Activated CD8-positive, alpha-beta memory T cell treated with anti-CD3 and anti-CD28 coated beads, Interleukin-2, amount 50 U/mL, for 1 hour (primary cell): Measurements from ENCODE around the gene MAP3K21.

Experiments
- DNase-seq: peaks from one replicate; pipeline ENCODE4 v3.0.0-alpha.2; 2020; ENCODE audit errors: extremely low read depth

The MAP3K21 gene

GRCh38 chr1:233389169-233389568 is 61.6 kb downstream of the MAP3K21 start:
- no peak for DNase-seq

- no peak for DNase-seq
Observed at GRCh38 chr1:233389893-233390292, 62.4 kb downstream of the MAP3K21 start.

- no peak for DNase-seq
Observed at GRCh38 chr1:233390842-233391737, 63.6 kb downstream of the MAP3K21 start.

GRCh38 chr1:233393084-233393840 is 65.7 kb downstream of the MAP3K21 start:
- no peak for DNase-seq

GRCh38 chr1:233393926-233394680 is 66.6 kb downstream of the MAP3K21 start:
- no peak for DNase-seq

GRCh38 chr1:233394860-233395717 is 67.6 kb downstream of the MAP3K21 start:
- no peak for DNase-seq

- DNase-seq, result no peak
Observed at GRCh38 chr1:233395863-233396646, 68.5 kb downstream of the MAP3K21 start.

- no peak for DNase-seq
Observed at GRCh38 chr1:233406339-233406960, 78.9 kb downstream of the MAP3K21 start.

- no peak for DNase-seq
Observed at GRCh38 chr1:233406994-233407631, 79.6 kb downstream of the MAP3K21 start.

- no peak for DNase-seq
Observed at GRCh38 chr1:233409540-233409939, 82.0 kb downstream of the MAP3K21 start.

GRCh38 chr1:233410906-233411305 is 83.4 kb downstream of the MAP3K21 start:
- DNase-seq, result no peak

- DNase-seq, result no peak
Observed at GRCh38 chr1:233412812-233413211, 85.3 kb downstream of the MAP3K21 start.

GRCh38 chr1:233421293-233421692 is 93.8 kb downstream of the MAP3K21 start:
- no peak for DNase-seq

- no peak for DNase-seq
Observed at GRCh38 chr1:233424779-233425178, 97.3 kb downstream of the MAP3K21 start.

- no peak for DNase-seq
Observed at GRCh38 chr1:233427907-233428306, 100.4 kb downstream of the MAP3K21 start.

GRCh38 chr1:233431753-233432403 is 104.4 kb downstream of the MAP3K21 start:
- DNase-seq, result no peak

GRCh38 chr1:233432916-233433315 is 105.4 kb downstream of the MAP3K21 start:
- DNase-seq, result no peak

- no peak for DNase-seq
Observed at GRCh38 chr1:233433436-233434210, 106.1 kb downstream of the MAP3K21 start.
